GM18873 (cell line): ENCODE measurements around the gene MIAT.

Experiments used
- ATAC-seq: cut with Tn5 transposase; IDR thresholded peaks from one replicate; pipeline ENCODE4 v1.9.1; 2021; ENCODE audit warnings: mild to moderate bottlenecking, moderate library complexity, moderate number of reproducible peaks; ENCODE audit not compliant: unreplicated experiment, low FRiP score

MIAT gene

GRCh38 chr22:26665813-26666231, 8.4 kb downstream of the MIAT start:
- no peak for ATAC-seq

DNA sequence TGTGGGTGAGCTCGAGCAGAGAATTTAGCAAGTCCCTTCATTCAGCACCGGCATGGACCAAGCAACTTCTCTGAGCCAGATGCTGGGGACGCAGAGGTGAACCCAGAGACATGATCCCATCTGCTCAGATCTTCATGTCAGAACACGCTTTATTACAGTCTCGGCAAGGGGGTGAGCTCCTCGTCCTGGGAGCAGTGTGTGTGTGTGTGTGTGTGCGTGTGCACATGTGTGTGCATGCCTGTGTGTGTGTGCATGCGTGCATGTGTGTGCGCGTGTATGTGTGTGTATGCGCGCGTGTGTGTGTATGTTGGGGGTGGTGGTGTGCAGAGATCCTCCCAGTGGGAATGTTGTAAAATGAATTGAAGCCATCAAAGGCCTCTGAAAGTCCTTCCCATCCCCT, 9.8 kb downstream of the MIAT start:
- no peak for ATAC-seq

- ATAC-seq: no peak
Observed at GRCh38 chr22:26669060-26669481, 11.7 kb downstream of the MIAT start.

DNA sequence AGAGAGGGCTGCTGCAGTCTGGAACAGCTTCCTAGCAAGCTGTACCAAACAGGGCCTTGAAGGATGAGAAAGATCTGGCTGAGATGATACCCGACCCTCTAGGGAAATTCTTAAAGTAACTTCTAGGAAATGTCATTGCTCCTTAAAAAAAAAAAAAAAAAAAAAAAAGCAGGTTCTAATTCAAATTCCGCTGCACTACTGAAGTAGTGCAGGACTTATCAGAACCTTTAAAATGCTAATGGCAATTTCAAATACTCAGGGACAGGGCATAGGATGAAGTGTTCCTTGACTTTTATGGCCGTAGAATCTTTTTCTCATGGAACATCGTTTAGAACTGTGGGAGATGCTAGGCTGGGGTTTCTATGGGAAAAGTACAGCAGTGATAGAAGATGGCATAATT, 13.1 kb downstream of the MIAT start:
- no peak for ATAC-seq

DNA sequence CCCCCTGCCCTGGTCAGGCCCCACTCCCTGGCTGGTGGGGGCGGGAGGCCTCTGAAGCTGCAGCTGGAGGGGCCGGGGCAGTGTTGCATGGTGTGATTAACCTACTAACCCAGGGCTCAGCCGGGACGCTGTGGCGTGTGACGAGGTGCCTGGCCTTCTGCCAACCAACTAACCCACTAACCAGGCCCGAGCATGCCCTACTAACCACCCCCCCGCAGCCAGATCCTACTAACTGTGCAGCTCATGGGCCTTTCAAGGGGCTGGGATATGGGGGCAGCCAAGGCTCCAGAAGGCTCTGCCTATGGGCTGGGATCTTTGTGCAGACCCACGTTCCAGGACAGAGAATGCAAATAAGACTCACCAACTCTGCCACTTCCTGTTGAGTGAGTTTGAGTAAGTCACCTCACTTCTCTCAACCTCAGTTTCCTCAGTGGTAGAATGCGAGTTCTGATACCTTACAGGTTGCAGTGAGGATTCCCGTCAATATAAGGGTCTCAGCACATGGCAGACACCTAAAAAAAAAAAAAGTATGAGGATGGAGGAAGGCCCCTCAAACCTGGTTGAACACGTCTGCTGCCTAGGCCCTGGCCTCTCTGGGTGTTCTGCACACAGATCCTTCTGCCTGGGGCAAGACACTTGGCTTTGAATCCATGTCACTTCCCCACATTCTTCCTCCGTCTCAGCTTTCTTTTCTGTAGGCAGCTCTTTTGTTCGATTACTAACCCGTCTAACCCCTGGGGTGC, 14.1 kb downstream of the MIAT start:
- ATAC-seq: no peak

DNA sequence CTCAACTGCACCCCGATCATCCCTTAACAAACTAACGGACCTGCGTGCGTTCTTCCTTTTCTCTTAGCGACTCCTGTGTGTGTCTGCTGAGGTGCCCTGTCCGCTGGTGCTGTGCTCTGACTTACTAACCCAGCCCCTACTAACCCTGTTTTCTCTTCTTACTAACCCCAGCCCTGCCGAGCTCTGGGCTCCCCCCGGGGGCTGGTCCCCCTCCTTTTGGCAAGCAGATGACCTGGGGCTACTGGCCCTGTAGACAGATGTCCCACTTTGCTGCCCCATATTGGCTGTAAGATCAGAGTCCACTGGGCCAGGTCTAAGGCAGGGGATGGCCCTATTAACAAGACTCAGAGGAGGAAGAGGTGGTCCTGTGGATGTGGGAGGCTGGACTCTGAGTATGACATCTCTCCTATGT, 14.7 kb downstream of the MIAT start:
- ATAC-seq: no peak

DNA sequence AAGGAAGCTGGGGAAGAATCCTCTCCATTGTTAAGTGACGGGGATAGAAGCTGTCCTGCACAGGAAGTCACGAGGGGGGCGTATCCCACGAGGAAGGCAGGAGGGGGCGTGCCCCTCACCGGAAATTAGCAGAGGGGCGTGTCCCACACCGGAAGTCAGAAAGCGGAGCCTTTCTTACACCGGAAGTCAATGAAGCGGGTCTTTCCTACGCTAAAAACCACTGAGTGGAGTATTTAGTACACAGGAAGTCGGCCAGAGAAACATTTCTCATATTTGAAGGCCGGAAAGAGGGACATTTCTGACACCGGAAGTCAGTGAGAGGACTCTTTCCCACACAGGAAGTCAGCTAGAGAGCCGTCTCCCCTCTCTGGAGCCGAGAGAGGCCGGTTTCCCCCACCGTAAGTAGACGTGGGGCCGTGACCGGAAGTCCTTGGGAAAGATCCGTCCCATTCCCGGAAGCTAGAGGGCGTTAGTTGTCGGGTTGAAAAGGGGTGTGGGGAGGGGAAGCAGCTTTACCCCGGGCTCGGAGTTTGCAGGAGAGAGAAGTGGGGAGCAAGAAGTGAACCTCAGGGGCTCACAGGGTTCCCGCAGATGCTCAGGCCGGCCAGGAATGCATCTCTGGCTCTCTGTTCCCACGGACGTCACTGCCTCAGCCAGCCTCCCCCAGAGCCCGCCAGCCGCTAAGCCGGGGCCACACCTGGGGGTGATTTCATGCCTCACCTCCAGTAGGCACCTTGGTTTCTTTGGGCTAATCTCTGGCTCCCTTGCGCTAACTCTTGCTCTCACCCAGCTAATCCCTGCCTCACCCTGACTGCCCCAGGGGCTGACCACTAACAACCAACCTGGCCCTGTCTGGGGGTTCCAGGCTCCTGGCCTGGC, 15.4 kb downstream of the MIAT start:
- peak; percentile 57 for ATAC-seq

GRCh38 chr22:26673486-26673885, 16.1 kb downstream of the MIAT start:
- ATAC-seq: no peak

GRCh38 chr22:26674211-26675190, 17.1 kb downstream of the MIAT start:
- ATAC-seq: no peak

DNA sequence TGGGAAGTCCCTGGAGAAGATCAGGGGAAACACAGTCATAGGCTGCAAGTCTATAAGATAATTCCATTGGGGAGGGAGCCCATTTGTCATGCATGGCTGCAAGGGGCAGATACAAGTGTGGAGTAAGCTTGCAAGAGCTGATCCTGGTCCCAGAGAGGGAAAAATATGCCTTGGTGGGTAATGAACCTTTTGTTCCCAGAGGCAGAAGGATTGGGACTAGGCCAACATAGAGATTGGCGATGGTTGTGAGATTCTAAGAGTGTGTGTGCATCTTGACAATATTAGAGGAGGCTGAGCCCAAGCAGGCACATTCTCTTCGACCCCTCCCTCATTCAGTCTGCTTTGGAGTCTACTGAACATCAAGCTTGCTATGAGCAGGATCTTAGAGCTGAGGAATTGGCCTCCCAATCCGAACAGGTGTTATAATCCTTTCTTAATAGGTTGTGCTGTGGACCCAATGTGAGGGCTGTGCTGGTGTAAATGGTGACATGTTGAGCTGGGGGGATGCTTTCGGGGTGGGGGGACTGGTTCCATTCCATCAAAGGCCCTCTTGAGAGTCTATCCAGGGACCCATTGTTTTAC, 18.4 kb downstream of the MIAT start:
- no peak for ATAC-seq

DNA sequence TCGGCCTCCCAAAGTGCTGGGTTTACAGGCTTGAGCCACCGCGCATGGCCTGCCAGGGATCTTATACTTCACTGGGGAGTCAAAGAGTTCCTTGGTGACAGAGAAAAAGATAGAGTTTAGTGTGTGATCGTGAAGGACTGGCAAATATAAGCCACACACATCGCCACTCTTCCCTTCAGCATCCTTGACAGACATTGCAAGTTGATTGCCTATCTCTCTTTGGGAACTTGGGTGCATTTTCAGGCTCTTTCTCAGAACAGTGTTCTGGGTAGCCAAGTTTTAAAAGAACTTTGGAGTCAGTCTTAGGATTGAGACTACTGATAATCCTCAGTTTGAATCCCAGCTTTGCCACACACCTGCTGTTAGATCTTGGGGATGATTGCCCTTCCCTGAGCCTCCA, 19.8 kb downstream of the MIAT start:
- no peak for ATAC-seq

- no peak for ATAC-seq
Observed at GRCh38 chr22:26679003-26679629, 21.7 kb downstream of the MIAT start.

GRCh38 chr22:26680485-26680884, 23.1 kb downstream of the MIAT start:
- no peak for ATAC-seq

- ATAC-seq: no peak
Observed at GRCh38 chr22:26681395-26681821, 24.0 kb downstream of the MIAT start.

- no peak for ATAC-seq
Observed at GRCh38 chr22:26684168-26684567, 26.8 kb downstream of the MIAT start.

DNA sequence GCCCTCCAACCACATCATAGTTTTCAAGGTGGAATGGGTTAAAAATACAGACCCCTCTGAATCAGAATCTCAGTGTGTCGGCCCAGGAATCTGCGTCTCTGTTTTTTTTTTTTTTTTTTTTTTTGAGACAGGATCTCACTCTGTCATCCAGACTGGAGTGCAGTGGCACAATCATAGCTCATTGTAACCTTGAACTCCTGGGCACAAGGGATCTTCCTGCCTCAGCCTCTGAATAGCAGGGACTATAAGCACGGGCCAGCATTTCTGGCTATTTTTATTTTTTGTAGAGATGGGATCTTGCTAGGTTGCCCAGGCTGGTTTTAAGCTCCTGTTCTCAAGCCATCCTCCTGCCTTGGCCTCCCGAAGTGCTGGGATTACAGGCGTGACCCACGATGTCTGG, 28.2 kb downstream of the MIAT start:
- ATAC-seq: no peak

GRCh38 chr22:26687439-26687838, 30.1 kb downstream of the MIAT start:
- ATAC-seq: no peak

DNA sequence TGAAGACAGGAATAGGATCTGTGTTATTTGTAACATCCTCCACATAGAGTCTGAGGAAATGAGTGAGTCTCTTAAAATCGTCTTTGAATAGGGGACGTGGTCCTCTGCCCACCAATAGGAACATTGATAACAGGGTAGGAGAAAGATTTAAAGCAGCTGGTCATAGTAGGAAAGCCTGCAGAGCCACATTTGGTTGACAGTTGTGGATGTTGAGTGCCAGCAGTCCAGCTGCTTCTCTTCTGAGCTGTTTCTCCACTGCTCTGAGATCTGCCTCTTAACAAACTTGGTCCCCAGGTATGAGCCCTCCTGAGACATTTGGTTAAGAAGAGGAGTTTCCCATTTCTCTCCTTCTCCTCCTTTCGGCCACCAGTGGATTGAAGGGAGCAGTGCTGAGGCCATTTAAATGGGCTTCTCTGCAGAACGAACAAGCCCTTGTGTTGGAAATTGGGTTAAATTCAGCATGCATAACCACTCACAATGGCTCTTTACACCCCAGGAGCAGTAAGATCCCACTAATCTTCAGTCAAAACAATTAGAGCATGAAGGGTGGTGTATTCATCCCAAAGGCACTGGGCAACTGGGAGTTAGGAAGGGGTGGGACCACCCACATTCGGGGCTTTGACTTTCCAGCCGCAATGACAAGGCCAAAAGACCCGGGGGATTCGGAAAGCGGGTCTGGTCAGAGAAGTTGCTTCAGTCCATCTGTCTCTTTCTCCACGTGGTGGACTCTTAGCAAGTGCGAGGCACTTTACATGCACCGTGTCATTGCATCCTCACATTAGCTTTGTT, 32.3 kb downstream of the MIAT start:
- no peak for ATAC-seq
